GM23248 (cell line): ENCODE data around the gene ITGA4. TPM values are rescaled to one million over a fixed set of nuclear protein-coding genes. Genes with fewer than 3 reads are reported as not detected.
A peak's percentile ranks its signal among the peaks of the same experiment; 100 is the strongest.

Source experiments
- DNase-seq: peaks from one replicate; pipeline ENCODE4 v3.0.0-alpha.2; 2015
- H2AFZ ChIP-seq: fragments of 200-600 bp; sonication (generic); 2 replicates; pipeline ENCODE4 v1.6.1; 2016; ENCODE audit warnings: antibody characterized with exemption
- H3F3A ChIP-seq: fragments of 200-600 bp; sonication (generic); 2 replicates; pipeline ENCODE4 v1.6.1; 2016; ENCODE audit warnings: mild to moderate bottlenecking, antibody characterized with exemption, mixed run types; ENCODE audit not compliant: insufficient read depth
- H3K27ac ChIP-seq: fragments of 200-600 bp; sonication (generic); 2 replicates; pipeline ENCODE4 v1.5.1; 2016; ENCODE audit warnings: mild to moderate bottlenecking
- H3K27me3 ChIP-seq: fragments of 200-600 bp; sonication (generic); replicated peaks from 2 replicates; pipeline ENCODE4 v1.6.1; 2016; ENCODE audit warnings: mild to moderate bottlenecking; ENCODE audit not compliant: insufficient read depth
- H3K36me3 ChIP-seq: fragments of 200-600 bp; sonication (generic); 2 replicates; pipeline ENCODE4 v1.6.1; 2016; ENCODE audit warnings: low read depth, mild to moderate bottlenecking
- H3K4me1 ChIP-seq: fragments of 200-600 bp; sonication (generic); 2 replicates; pipeline ENCODE4 v1.6.1; 2016; ENCODE audit warnings: mild to moderate bottlenecking; ENCODE audit not compliant: insufficient read depth
- H3K4me2 ChIP-seq: fragments of 200-600 bp; sonication (generic); one replicate; pipeline ENCODE4 v1.6.1; 2016; ENCODE audit warnings: mild to moderate bottlenecking; ENCODE audit not compliant: unreplicated experiment
- H3K4me3 ChIP-seq: fragments of 200-600 bp; sonication (generic); 2 replicates; pipeline ENCODE4 v1.5.1; 2016; ENCODE audit warnings: mild to moderate bottlenecking
- H3K79me2 ChIP-seq: fragments of 200-600 bp; sonication (generic); 2 replicates; pipeline ENCODE4 v1.6.1; 2016; ENCODE audit warnings: mild to moderate bottlenecking; ENCODE audit not compliant: insufficient read depth
- H3K9ac ChIP-seq: fragments of 200-600 bp; sonication (generic); 2 replicates; pipeline ENCODE4 v1.6.1; 2016; ENCODE audit warnings: mild to moderate bottlenecking
- H3K9me2 ChIP-seq: fragments of 200-600 bp; sonication (generic); 2 replicates; pipeline ENCODE4 v1.6.1; 2016; ENCODE audit warnings: mixed run types, mild to moderate bottlenecking, moderate library complexity; ENCODE audit not compliant: insufficient read depth
- H3K9me3 ChIP-seq: fragments of 200-600 bp; sonication (generic); one replicate; pipeline ENCODE4 v1.6.1; 2017; ENCODE audit warnings: low read depth
- H4K20me1 ChIP-seq: fragments of 200-600 bp; sonication (generic); 2 replicates; pipeline ENCODE4 v1.6.0; 2016; ENCODE audit not compliant: insufficient read depth
- EZH2 ChIP-seq: fragments of 200-600 bp; sonication (generic); IDR thresholded peaks from 2 replicates; pipeline ENCODE4 v1.6.1; 2018; ENCODE audit warnings: antibody characterized with exemption, mild to moderate bottlenecking; ENCODE audit not compliant: insufficient read depth, poor library complexity, severe bottlenecking
- EZH2phosphoT487 ChIP-seq: fragments of 200-600 bp; sonication (generic); IDR thresholded peaks from 2 replicates; pipeline ENCODE4 v1.6.1; 2018; ENCODE audit warnings: antibody characterized with exemption, moderate library complexity, mild to moderate bottlenecking, low read depth; ENCODE audit not compliant: insufficient read depth
- WGBS, 2 experiments: methylation state at CpG; one replicate each; pipeline ENCODE4 v1.1.6; 2015 to 2017; ENCODE audit warnings: low lambda C conversion rate in 2 of 2, low coverage in 1 of 2; ENCODE audit errors: missing lambda C conversion rate in 2 of 2; 5-methylcytosine and 5-hydroxymethylcytosine counted together
- in situ Hi-C: fragments of 300-500 bp; cut with MboI; formaldehyde crosslinking; loops from 2 replicates; pipeline ENCODE4 v1.15.0; 2020
- polyA plus RNA-seq: library from polyadenylated mRNA; unstranded; fragments of >200 nt; fragmentation: Nextera tagmentation; extraction: Ambion mirVana; gene quantifications from 2 replicates; pipeline ENCODE4 v1.2.1, GENCODE V29; 2016
- total RNA-seq: library from RNA; depleted of rRNA; stranded (reverse); fragments of >200 nt; shearing (Covaris generic); gene quantifications from 2 replicates; pipeline ENCODE4 v1.2.3, GENCODE V29; 2014

The ITGA4 gene
- total and polyA plus RNA-seq, 2 experiments from 2014 or later, result 26.3 to 33.3 TPM

DNA sequence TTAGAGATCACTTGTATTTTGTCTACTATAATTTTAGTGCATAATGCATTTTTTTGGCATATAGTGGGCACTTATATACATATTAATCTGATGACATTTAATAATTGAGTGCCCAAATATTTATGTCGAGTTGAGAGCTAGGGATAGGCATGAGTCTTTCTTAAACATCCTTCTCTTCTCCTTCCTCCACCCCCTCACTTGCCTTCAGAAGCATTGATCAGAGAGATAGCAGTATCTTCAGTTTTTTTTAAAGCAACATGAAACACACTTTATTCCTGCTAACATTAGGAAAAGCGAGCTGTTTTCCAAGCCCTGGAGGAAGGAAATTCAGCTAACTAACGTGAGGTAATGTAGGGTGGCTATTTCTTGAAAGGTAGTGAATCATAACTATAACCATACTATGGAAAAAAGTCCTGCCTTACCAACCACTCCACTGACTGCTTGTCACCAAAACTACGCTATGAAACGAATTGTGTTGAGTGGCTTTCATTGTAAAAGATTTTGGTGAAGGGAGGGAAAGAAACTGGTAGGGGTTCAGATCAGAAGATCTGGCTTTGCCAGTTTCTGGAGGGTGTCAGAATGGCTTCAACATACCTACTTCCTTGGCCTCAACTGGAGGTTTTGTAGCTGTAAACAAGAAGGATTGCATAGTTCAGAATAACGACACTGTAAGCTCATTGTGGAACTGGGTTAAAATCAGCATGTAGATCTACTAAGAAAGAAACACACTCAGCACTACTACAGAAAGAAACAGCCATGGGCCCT lies 2.3 kb upstream of the ITGA4 start:
- no peak overlapping the region for H3K4me2 ChIP-seq
- H4K20me1 ChIP-seq, result no peaks in the 10 kb centered on the region
- peaks cover 18% of the 10 kb centered on the region for H3F3A ChIP-seq
- no peak for DNase-seq
- no peak overlapping the region for H2AFZ ChIP-seq
- peaks cover 19% of the 10 kb centered on the region for H3K4me1 ChIP-seq
- no peak overlapping the region for H3K4me3 ChIP-seq
- no peaks in the 10 kb centered on the region for H3K36me3 ChIP-seq
- no peaks in the 10 kb centered on the region for H3K27me3 ChIP-seq
- no peaks in the 10 kb centered on the region for H3K79me2 ChIP-seq
- no peak overlapping the region for H3K27ac ChIP-seq
- 95% methylated on average over 6 of the region's 6 CpGs for WGBS, 2 experiments
- H3K9ac ChIP-seq, result no peak overlapping the region
- H3K9me3 ChIP-seq, result no peaks in the 10 kb centered on the region
- no peaks in the 10 kb centered on the region for H3K9me2 ChIP-seq
- TF ChIP-seq EZH2phosphoT487, result no peak
- no peak for TF ChIP-seq EZH2
- in situ Hi-C loops, result loop anchor here (5.0 to 10.0 kb wide), 2 partner anchors 348 to 1330 kb away; no protein-coding TSS in a partner anchor

DNA sequence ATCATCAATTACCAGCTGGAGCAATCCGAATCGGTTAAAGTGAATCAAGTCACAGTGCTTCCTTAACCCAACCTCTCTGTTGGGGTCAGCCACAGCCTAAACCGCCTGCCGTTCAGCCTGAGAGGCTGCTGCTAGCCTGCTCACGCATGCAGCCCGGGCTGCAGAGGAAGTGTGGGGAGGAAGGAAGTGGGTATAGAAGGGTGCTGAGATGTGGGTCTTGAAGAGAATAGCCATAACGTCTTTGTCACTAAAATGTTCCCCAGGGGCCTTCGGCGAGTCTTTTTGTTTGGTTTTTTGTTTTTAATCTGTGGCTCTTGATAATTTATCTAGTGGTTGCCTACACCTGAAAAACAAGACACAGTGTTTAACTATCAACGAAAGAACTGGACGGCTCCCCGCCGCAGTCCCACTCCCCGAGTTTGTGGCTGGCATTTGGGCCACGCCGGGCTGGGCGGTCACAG lies 496 bp upstream of the ITGA4 start:
- peak overlapping the region; percentile 82 for H3K9ac ChIP-seq

DNA sequence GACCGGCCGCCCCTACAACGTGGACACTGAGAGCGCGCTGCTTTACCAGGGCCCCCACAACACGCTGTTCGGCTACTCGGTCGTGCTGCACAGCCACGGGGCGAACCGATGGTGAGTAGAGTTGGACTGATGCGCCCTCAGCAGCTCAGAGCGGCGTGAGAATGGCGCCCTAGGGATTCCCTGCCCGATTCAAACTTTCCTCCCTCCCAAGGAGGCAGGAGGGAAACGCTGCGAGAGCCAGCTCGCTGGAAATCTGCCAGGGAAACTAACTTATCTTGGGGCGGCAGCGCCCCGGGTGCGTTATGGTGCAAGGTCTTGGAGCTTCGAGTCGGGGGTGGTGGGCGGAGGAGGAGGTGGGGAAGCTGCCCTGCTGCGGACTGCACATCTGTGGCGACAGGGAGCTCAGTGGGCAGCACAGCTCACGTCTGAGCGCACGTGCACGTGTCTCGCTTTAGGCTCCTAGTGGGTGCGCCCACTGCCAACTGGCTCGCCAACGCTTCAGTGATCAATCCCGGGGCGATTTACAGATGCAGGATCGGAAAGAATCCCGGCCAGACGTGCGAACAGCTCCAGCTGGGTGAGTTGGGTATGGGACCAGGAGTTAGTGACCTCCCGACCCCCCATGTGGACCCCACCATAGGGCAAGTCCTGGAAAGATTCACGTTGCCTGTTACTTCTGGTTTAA lies 697 bp downstream of the ITGA4 start:
- no peak for TF ChIP-seq EZH2
- no peak for TF ChIP-seq EZH2phosphoT487
- Histone ChIP-seq H3K4me3 (peak overlapping the region; percentile 91), H3K9me3 (no peaks in the 10 kb centered on the region), H3K36me3 (no peaks in the 10 kb centered on the region), H3K9me2 (no peaks in the 10 kb centered on the region), H3K27ac (peak overlapping the region; percentile 26), H3F3A (peaks cover 22% of the 10 kb centered on the region), H3K4me2 (peak overlapping the region; percentile 94), H3K27me3 (no peaks in the 10 kb centered on the region), H2AFZ (peak overlapping the region; percentile 99), H3K9ac (peak overlapping the region; percentile 82), H3K79me2 (no peaks in the 10 kb centered on the region), H3K4me1 (peaks cover 22% of the 10 kb centered on the region), H4K20me1 (no peaks in the 10 kb centered on the region)
- in situ Hi-C loops, result loop anchor here (5.0 to 10.0 kb wide), 2 partner anchors 351 to 1333 kb away; no protein-coding TSS in a partner anchor
- peak; percentile 82 for DNase-seq
- 1 to 3% methylated on average over 39 to 42 of the region's 45 CpGs for WGBS, 2 experiments

More for the DNA sequence above, 496 bp upstream of the ITGA4 start:
- no peaks in the 10 kb centered on the region for H4K20me1 ChIP-seq
- in situ Hi-C loops, result loop anchor here (5.0 to 10.0 kb wide), 2 partner anchors 349 to 1332 kb away; no protein-coding TSS in a partner anchor
- no peaks in the 10 kb centered on the region for H3K27me3 ChIP-seq
- H3F3A ChIP-seq, result peaks cover 22% of the 10 kb centered on the region
- TF ChIP-seq EZH2 (no peak), EZH2phosphoT487 (no peak)
- 6 to 7% methylated on average over 17 of the region's 17 CpGs for WGBS, 2 experiments
- no peaks in the 10 kb centered on the region for H3K36me3 ChIP-seq
- H3K27ac ChIP-seq, result peak overlapping the region; percentile 10; the same call in 1 of the 2 replicates
- no peaks in the 10 kb centered on the region for H3K9me2 ChIP-seq
- H3K79me2 ChIP-seq, result no peaks in the 10 kb centered on the region
- H3K4me3 ChIP-seq, result peak overlapping the region; percentile 91
- no peaks in the 10 kb centered on the region for H3K9me3 ChIP-seq
- H2AFZ ChIP-seq, result peak overlapping the region; percentile 99
- DNase-seq, result peak; percentile 53
- H3K4me1 ChIP-seq, result peaks cover 22% of the 10 kb centered on the region
- H3K4me2 ChIP-seq, result peak overlapping the region; percentile 94

DNA sequence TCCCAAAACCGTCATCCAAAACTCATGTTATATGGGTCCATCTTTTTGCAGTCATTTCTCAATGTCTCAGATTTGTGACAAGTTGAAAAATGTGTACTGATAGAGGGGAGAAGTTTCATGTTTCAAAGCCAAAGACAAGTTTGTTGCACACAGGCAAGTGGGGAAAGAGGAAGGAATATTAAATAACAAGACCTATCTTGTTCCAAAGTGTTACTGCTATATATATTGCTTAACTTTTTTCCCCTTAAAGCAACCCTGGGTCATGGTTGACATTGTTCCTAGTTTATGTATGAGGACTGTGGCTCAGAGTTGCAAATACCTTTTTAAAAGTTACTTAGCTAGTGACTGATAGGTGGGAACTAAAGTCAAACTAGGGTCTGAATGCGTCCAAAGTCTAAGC lies 1.7 kb downstream of the ITGA4 start:
- Histone ChIP-seq H3K36me3 (no peaks in the 10 kb centered on the region), H3K9me3 (no peaks in the 10 kb centered on the region), H3K4me1 (peaks cover 22% of the 10 kb centered on the region), H3F3A (peaks cover 22% of the 10 kb centered on the region), H3K27me3 (no peaks in the 10 kb centered on the region), H3K27ac (no peak overlapping the region), H3K79me2 (no peaks in the 10 kb centered on the region), H2AFZ (no peak overlapping the region), H3K4me2 (peak overlapping the region; percentile 94), H4K20me1 (no peaks in the 10 kb centered on the region), H3K9ac (no peak overlapping the region), H3K9me2 (no peaks in the 10 kb centered on the region), H3K4me3 (peak overlapping the region; percentile 91)
- WGBS, 2 experiments, result 99 to 100% methylated on average over 2 of the region's 2 CpGs
- TF ChIP-seq EZH2phosphoT487 (no peak), EZH2 (no peak)
- in situ Hi-C loops, result loop anchor here (5.0 to 10.0 kb wide), 2 partner anchors 352 to 1334 kb away; no protein-coding TSS in a partner anchor
- no peak for DNase-seq
